Smooth muscle cell of bladder (primary cell): ENCODE measurements around the gene CCL2. TPM values are rescaled to one million over a fixed set of nuclear protein-coding genes. Genes with fewer than 3 reads are reported as not detected.

Experiments used
- total RNA-seq: library from RNA; depleted of rRNA; stranded (reverse); fragments of >200 nt; gene quantifications from 2 replicates; pipeline ENCODE4 v1.2.3, GENCODE V29; 2014

CCL2 gene
- total RNA-seq, result 57.9 and 157 TPM in 2 replicates

GRCh38 chr17:34254651-34255380 lies at the start of gene CCL2:
Gene CCL2 (plus strand): TSS chr17:34255285. CDS start chr17:34255350, 65 bp downstream.

GRCh38 chr17:34269969-34270368 lies 14.9 kb downstream of the CCL2 start, which contains the start of gene CCL7:
Gene CCL7 (plus strand): TSS chr17:34270221. CDS start chr17:34270291, 70 bp downstream.

GRCh38 chr17:34285286-34285792 lies 30.3 kb downstream of the CCL2 start, which contains the start of gene CCL11:
Gene CCL11 (plus strand): TSS chr17:34285742. CDS start chr17:34285809, 67 bp downstream.

Other genes with a start within 250 kb of the CCL2 start
- gene CCL7, start 14.9 kb downstream of the CCL2 start, total RNA-seq, result 1.0 and 3.4 TPM in 2 replicates
- gene CCL11, start 30.5 kb downstream of the CCL2 start, total RNA-seq, result 1.5 and 21.0 TPM in 2 replicates
- 0.46 and 8.8 TPM in 2 replicates for gene CCL8, start 64.2 kb downstream of the CCL2 start, total RNA-seq
- gene CCL13, start 101.2 kb downstream of the CCL2 start, total RNA-seq, result 1.5 and 5.8 TPM in 2 replicates
- gene CCL1, start 107.9 kb downstream of the CCL2 start, total RNA-seq, result not detected in 2 replicates